Dermis microvascular lymphatic vessel endothelial cell (primary cell): Measurements from ENCODE around the gene ODF2. TPM values are rescaled to one million over a fixed set of nuclear protein-coding genes. Genes with fewer than 3 reads are reported as not detected.

Source experiments
- DNase-seq, 2 donors: peaks; one replicate each; pipeline versions ENCODE4 v3.0.0 to v3.0.0-alpha.2; 2010; ENCODE audit warnings: low read depth in 2 of 2
- total RNA-seq: library from RNA; depleted of rRNA; stranded (reverse); fragments of >200 nt; gene quantifications from 2 replicates; pipeline ENCODE4 v1.2.1, GENCODE V29; 2014

Gene ODF2
- total RNA-seq, 1 donor from 2014 or later, result 24.8 TPM

GRCh38 chr9:128526720-128527119 lies 70.9 kb downstream of the ODF2 start:
- no peak for DNase-seq

- peak; percentile 73 to 85 for DNase-seq
These were observed 72.8 kb downstream of the ODF2 start for GRCh38 chr9:128528445-128529160.

GRCh38 chr9:128529191-128529590 lies 73.4 kb downstream of the ODF2 start:
- DNase-seq, result peak in 1 of 2 donors; percentile 46

- DNase-seq, result no peak
These were observed 76.8 kb downstream of the ODF2 start for GRCh38 chr9:128532581-128532980.

GRCh38 chr9:128540634-128541360 lies 85.0 kb downstream of the ODF2 start:
- DNase-seq, result no peak

GRCh38 chr9:128546504-128546903 lies 90.7 kb downstream of the ODF2 start:
- no peak for DNase-seq

- DNase-seq, result no peak
These were observed 93.1 kb downstream of the ODF2 start for GRCh38 chr9:128548876-128549275.

- DNase-seq, result no peak
These were observed 94.4 kb downstream of the ODF2 start for GRCh38 chr9:128550226-128550625.

Other genes with a start within 250 kb of the ODF2 start
- 34.7 and 40.7 TPM in 2 replicates for gene GOLGA2, start 180.0 kb upstream of the ODF2 start, total RNA-seq
- 15.8 and 16.4 TPM in 2 replicates for gene SWI5, start 179.7 kb upstream of the ODF2 start, total RNA-seq
- gene TRUB2, start 133.6 kb upstream of the ODF2 start, total RNA-seq, result 27.5 and 27.7 TPM in 2 replicates
- gene COQ4, start 133.2 kb upstream of the ODF2 start, total RNA-seq, result 23.4 and 30.3 TPM in 2 replicates
- 19.9 and 29.8 TPM in 2 replicates for gene SLC27A4, start 115.5 kb upstream of the ODF2 start, total RNA-seq
- 47.8 and 66.2 TPM in 2 replicates for gene URM1, start 84.6 kb upstream of the ODF2 start, total RNA-seq
- 17.5 and 28.2 TPM in 2 replicates for gene CERCAM, start 35.1 kb upstream of the ODF2 start, total RNA-seq
- gene GLE1, start 48.7 kb downstream of the ODF2 start, total RNA-seq, result 10.0 and 15.7 TPM in 2 replicates
- 472 TPM in 2 replicates for gene SPTAN1, start 96.6 kb downstream of the ODF2 start, total RNA-seq
- 54.9 and 65.9 TPM in 2 replicates for gene DYNC2I2, start 200.8 kb downstream of the ODF2 start, total RNA-seq
- gene SET, start 233.2 kb downstream of the ODF2 start, total RNA-seq, result 253 and 370 TPM in 2 replicates
- 10.2 and 12.1 TPM in 2 replicates for gene PKN3, start 246.5 kb downstream of the ODF2 start, total RNA-seq